ENCODE results near the gene CNTNAP2.
A peak's percentile ranks its signal among the peaks of the same experiment; 100 is the strongest.

Gene CNTNAP2

GRCh38 chr7:148108381-148108780 is 1991.8 kb downstream of the CNTNAP2 start:
- H3K4me3 ChIP-seq (ENCODE audit: control insufficient read depth in 1 of 7, extremely low read depth in 1 of 7, insufficient read depth in 4 of 7, low read depth in 2 of 7, low read length in 6 of 7) = no peak overlapping the region
- no peaks in the 10 kb centered on the region for H3K36me3 ChIP-seq (ENCODE audit: control insufficient read depth in 4 of 4, insufficient read depth in 4 of 4, low read length in 3 of 4)
- H3K4me1 ChIP-seq (ENCODE audit: control extremely low read depth in 1 of 4, control insufficient read depth in 4 of 4, insufficient read depth in 4 of 4, low read length in 3 of 4) = no peaks in the 10 kb centered on the region
- WGBS (ENCODE audit: insufficient coverage) = 74% methylated on average over 4 of the region's 4 CpGs
- H3K9me3 ChIP-seq (ENCODE audit: control extremely low read depth in 1 of 5, control insufficient read depth in 4 of 5, insufficient read depth in 2 of 5, low read depth in 1 of 5, low read length in 4 of 5) = no peaks in the 10 kb centered on the region
- peaks cover 0 to 3% (median 0%) of the 10 kb centered on the region in 5 experiments for H3K27me3 ChIP-seq (replicated peaks in 2 of 5; ENCODE audit: control insufficient read depth in 4 of 5, insufficient read depth in 5 of 5, low read length in 4 of 5)
- ChIA-PET CTCF (interaction anchor here (0.6 to 0.9 kb wide), 2 partner anchors 16 to 38 kb away, joined by 3 read pairs; no protein-coding TSS in a partner anchor), POLR2A (no interaction called here)
- DNase-seq = no peak
- no peak overlapping the region for H3K27ac ChIP-seq (ENCODE audit: insufficient read depth in 1 of 2, low read depth in 1 of 2, low read length in 2 of 2, poor library complexity in 1 of 2, severe bottlenecking in 2 of 2)

GRCh38 chr7:148110097-148110868 is 1993.7 kb downstream of the CNTNAP2 start:
- Histone ChIP-seq H3K4me1 (ENCODE audit: control extremely low read depth in 1 of 4, control insufficient read depth in 4 of 4, insufficient read depth in 4 of 4, low read length in 3 of 4) (no peaks in the 10 kb centered on the region), H3K27me3 (replicated peaks in 2 of 5; ENCODE audit: control insufficient read depth in 4 of 5, insufficient read depth in 5 of 5, low read length in 4 of 5) (peaks cover 0 to 3% (median 0%) of the 10 kb centered on the region in 5 experiments), H3K4me3 (ENCODE audit: control insufficient read depth in 1 of 7, extremely low read depth in 1 of 7, insufficient read depth in 4 of 7, low read depth in 2 of 7, low read length in 6 of 7) (no peak overlapping the region), H3K9me3 (ENCODE audit: control extremely low read depth in 1 of 5, control insufficient read depth in 4 of 5, insufficient read depth in 2 of 5, low read depth in 1 of 5, low read length in 4 of 5) (no peaks in the 10 kb centered on the region), H3K36me3 (ENCODE audit: control insufficient read depth in 4 of 4, insufficient read depth in 4 of 4, low read length in 3 of 4) (no peaks in the 10 kb centered on the region), H3K27ac (ENCODE audit: insufficient read depth in 1 of 2, low read depth in 1 of 2, low read length in 2 of 2, poor library complexity in 1 of 2, severe bottlenecking in 2 of 2) (no peak overlapping the region)
- WGBS (ENCODE audit: insufficient coverage) = 96% methylated on average over 8 of the region's 13 CpGs
- DNase-seq = no peak
- ChIA-PET POLR2A (no interaction called here), CTCF (no interaction called here)

- Histone ChIP-seq H3K36me3 (ENCODE audit: control insufficient read depth in 4 of 4, insufficient read depth in 4 of 4, low read length in 3 of 4) (no peaks in the 10 kb centered on the region), H3K4me1 (ENCODE audit: control extremely low read depth in 1 of 4, control insufficient read depth in 4 of 4, insufficient read depth in 4 of 4, low read length in 3 of 4) (no peaks in the 10 kb centered on the region), H3K4me3 (ENCODE audit: control insufficient read depth in 1 of 7, extremely low read depth in 1 of 7, insufficient read depth in 4 of 7, low read depth in 2 of 7, low read length in 6 of 7) (no peak overlapping the region), H3K27me3 (replicated peaks in 2 of 5; ENCODE audit: control insufficient read depth in 4 of 5, insufficient read depth in 5 of 5, low read length in 4 of 5) (peaks cover 0 to 1% (median 0%) of the 10 kb centered on the region in 5 experiments), H3K9me3 (ENCODE audit: control extremely low read depth in 1 of 5, control insufficient read depth in 4 of 5, insufficient read depth in 2 of 5, low read depth in 1 of 5, low read length in 4 of 5) (no peaks in the 10 kb centered on the region), H3K27ac (ENCODE audit: insufficient read depth in 1 of 2, low read depth in 1 of 2, low read length in 2 of 2, poor library complexity in 1 of 2, severe bottlenecking in 2 of 2) (no peak overlapping the region)
- DNase-seq = no peak
- CTCF ChIA-PET = no interaction called here
- WGBS (ENCODE audit: insufficient coverage) = 100% methylated on average over 1 of the region's 3 CpGs
- POLR2A ChIA-PET = no interaction called here
These were observed 1998.2 kb downstream of the CNTNAP2 start for GRCh38 chr7:148114804-148115203.

DNA sequence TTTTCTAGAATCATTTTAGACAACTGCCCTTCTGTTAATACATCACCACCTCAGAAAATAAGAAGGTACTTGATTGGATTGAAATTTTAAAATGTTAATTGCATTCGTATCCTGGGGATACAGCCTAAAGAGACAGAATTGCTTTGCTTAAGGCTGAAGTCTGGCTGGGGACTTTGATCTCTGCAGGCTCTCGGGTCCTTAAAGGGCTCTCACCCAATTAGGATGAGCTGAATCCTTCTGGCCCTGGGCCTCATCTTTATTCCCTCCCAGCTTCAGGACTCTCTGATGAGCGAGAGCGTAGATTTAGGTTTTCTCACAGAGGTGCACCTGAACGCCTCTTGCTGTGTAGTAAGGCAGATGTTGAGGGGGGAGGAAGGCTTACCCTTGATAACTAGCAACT is 1998.7 kb downstream of the CNTNAP2 start:
- DNase-seq = no peak
- WGBS (ENCODE audit: insufficient coverage) = 63% methylated on average over 2 of the region's 5 CpGs
- POLR2A ChIA-PET = no interaction called here
- Histone ChIP-seq H3K27me3 (replicated peaks in 2 of 5; ENCODE audit: control insufficient read depth in 4 of 5, insufficient read depth in 5 of 5, low read length in 4 of 5) (peaks cover 0 to 1% (median 0%) of the 10 kb centered on the region in 5 experiments), H3K27ac (ENCODE audit: insufficient read depth in 1 of 2, low read depth in 1 of 2, low read length in 2 of 2, poor library complexity in 1 of 2, severe bottlenecking in 2 of 2) (no peak overlapping the region), H3K4me3 (ENCODE audit: control insufficient read depth in 1 of 7, extremely low read depth in 1 of 7, insufficient read depth in 4 of 7, low read depth in 2 of 7, low read length in 6 of 7) (no peak overlapping the region), H3K36me3 (ENCODE audit: control insufficient read depth in 4 of 4, insufficient read depth in 4 of 4, low read length in 3 of 4) (no peaks in the 10 kb centered on the region), H3K9me3 (ENCODE audit: control extremely low read depth in 1 of 5, control insufficient read depth in 4 of 5, insufficient read depth in 2 of 5, low read depth in 1 of 5, low read length in 4 of 5) (no peaks in the 10 kb centered on the region), H3K4me1 (ENCODE audit: control extremely low read depth in 1 of 4, control insufficient read depth in 4 of 4, insufficient read depth in 4 of 4, low read length in 3 of 4) (no peaks in the 10 kb centered on the region)
- CTCF ChIA-PET = no interaction called here

- no peaks in the 10 kb centered on the region for H3K36me3 ChIP-seq (ENCODE audit: control insufficient read depth in 4 of 4, insufficient read depth in 4 of 4, low read length in 3 of 4)
- no peaks in the 10 kb centered on the region for H3K4me1 ChIP-seq (ENCODE audit: control extremely low read depth in 1 of 4, control insufficient read depth in 4 of 4, insufficient read depth in 4 of 4, low read length in 3 of 4)
- no peak overlapping the region for H3K27ac ChIP-seq (ENCODE audit: insufficient read depth in 1 of 2, low read depth in 1 of 2, low read length in 2 of 2, poor library complexity in 1 of 2, severe bottlenecking in 2 of 2)
- no peak overlapping the region for H3K4me3 ChIP-seq (ENCODE audit: control insufficient read depth in 1 of 7, extremely low read depth in 1 of 7, insufficient read depth in 4 of 7, low read depth in 2 of 7, low read length in 6 of 7)
- 42% methylated on average over 3 of the region's 5 CpGs for WGBS (ENCODE audit: insufficient coverage)
- no peaks in the 10 kb centered on the region for H3K9me3 ChIP-seq (ENCODE audit: control extremely low read depth in 1 of 5, control insufficient read depth in 4 of 5, insufficient read depth in 2 of 5, low read depth in 1 of 5, low read length in 4 of 5)
- H3K27me3 ChIP-seq (replicated peaks in 2 of 5; ENCODE audit: control insufficient read depth in 4 of 5, insufficient read depth in 5 of 5, low read length in 4 of 5) = peaks cover 0 to 1% (median 0%) of the 10 kb centered on the region in 5 experiments
- CTCF ChIA-PET = no interaction called here
- POLR2A ChIA-PET = no interaction called here
- peak in 2 of 3 donors; percentile 1 to 8 for DNase-seq
These were observed 1999.6 kb downstream of the CNTNAP2 start for GRCh38 chr7:148116195-148116594.

- POLR2A ChIA-PET = no interaction called here
- Histone ChIP-seq H3K27ac (ENCODE audit: insufficient read depth in 1 of 2, low read depth in 1 of 2, low read length in 2 of 2, poor library complexity in 1 of 2, severe bottlenecking in 2 of 2) (no peak overlapping the region), H3K9me3 (ENCODE audit: control extremely low read depth in 1 of 5, control insufficient read depth in 4 of 5, insufficient read depth in 2 of 5, low read depth in 1 of 5, low read length in 4 of 5) (no peaks in the 10 kb centered on the region), H3K36me3 (ENCODE audit: control insufficient read depth in 4 of 4, insufficient read depth in 4 of 4, low read length in 3 of 4) (no peaks in the 10 kb centered on the region), H3K27me3 (replicated peaks in 2 of 5; ENCODE audit: control insufficient read depth in 4 of 5, insufficient read depth in 5 of 5, low read length in 4 of 5) (peaks cover 0 to under 1% (median 0%) of the 10 kb centered on the region in 5 experiments), H3K4me3 (ENCODE audit: control insufficient read depth in 1 of 7, extremely low read depth in 1 of 7, insufficient read depth in 4 of 7, low read depth in 2 of 7, low read length in 6 of 7) (no peak overlapping the region), H3K4me1 (ENCODE audit: control extremely low read depth in 1 of 4, control insufficient read depth in 4 of 4, insufficient read depth in 4 of 4, low read length in 3 of 4) (no peaks in the 10 kb centered on the region)
- CTCF ChIA-PET = no interaction called here
- WGBS (ENCODE audit: insufficient coverage) = 87% methylated on average over 2 of the region's 4 CpGs
- no peak for DNase-seq
These were observed 2000.3 kb downstream of the CNTNAP2 start for GRCh38 chr7:148116829-148117403.

DNA sequence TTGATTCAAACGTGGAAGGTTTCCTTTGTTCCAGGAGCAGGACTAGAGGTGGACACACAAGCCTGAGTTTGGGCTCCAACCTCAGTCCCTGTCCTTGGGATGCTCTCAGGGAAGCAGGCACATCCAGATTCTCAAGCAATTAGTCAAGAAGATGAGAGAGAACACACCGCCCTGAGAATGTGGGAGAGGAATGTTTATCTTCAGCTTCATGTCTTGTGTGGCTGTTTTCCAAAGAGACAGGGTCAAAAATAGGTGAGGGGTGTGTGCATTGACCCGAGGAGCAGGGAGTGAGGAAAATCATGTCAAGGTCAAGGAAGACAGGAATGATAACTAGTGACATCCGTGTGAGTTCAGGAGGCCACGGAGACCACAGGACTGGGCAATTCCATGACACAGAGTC is 2001.8 kb downstream of the CNTNAP2 start:
- Histone ChIP-seq H3K27ac (ENCODE audit: insufficient read depth in 1 of 2, low read depth in 1 of 2, low read length in 2 of 2, poor library complexity in 1 of 2, severe bottlenecking in 2 of 2) (no peak overlapping the region), H3K36me3 (ENCODE audit: control insufficient read depth in 4 of 4, insufficient read depth in 4 of 4, low read length in 3 of 4) (no peaks in the 10 kb centered on the region), H3K27me3 (replicated peaks in 2 of 5; ENCODE audit: control insufficient read depth in 4 of 5, insufficient read depth in 5 of 5, low read length in 4 of 5) (no peaks in the 10 kb centered on the region), H3K4me3 (ENCODE audit: control insufficient read depth in 1 of 7, extremely low read depth in 1 of 7, insufficient read depth in 4 of 7, low read depth in 2 of 7, low read length in 6 of 7) (no peak overlapping the region), H3K9me3 (ENCODE audit: control extremely low read depth in 1 of 5, control insufficient read depth in 4 of 5, insufficient read depth in 2 of 5, low read depth in 1 of 5, low read length in 4 of 5) (no peaks in the 10 kb centered on the region), H3K4me1 (ENCODE audit: control extremely low read depth in 1 of 4, control insufficient read depth in 4 of 4, insufficient read depth in 4 of 4, low read length in 3 of 4) (no peaks in the 10 kb centered on the region)
- ChIA-PET POLR2A (no interaction called here), CTCF (no interaction called here)
- DNase-seq = no peak
- 79% methylated on average over 5 of the region's 5 CpGs for WGBS (ENCODE audit: insufficient coverage)

All from common myeloid progenitor, CD34-positive (primary cell).